HUES64 (cell line): Measurements from ENCODE around the gene ACADS.
"Not testable (repeated sequence)": the region's sequence is repeated elsewhere in the genome, so short reads cannot be mapped to it uniquely, and the experiment has no call there.

Experiments used
- H3K27ac ChIP-seq: 2 replicates; pipeline ENCODE4 v1.7.0; 2013; ENCODE audit warnings: low read depth, low read length, inconsistent platforms
- H3K27me3 ChIP-seq: 2 replicates; pipeline ENCODE4 v1.6.1; 2013; ENCODE audit warnings: mild to moderate bottlenecking, low read length; ENCODE audit not compliant: insufficient read depth
- H3K36me3 ChIP-seq: 2 replicates; pipeline ENCODE4 v1.6.1; 2013; ENCODE audit warnings: mild to moderate bottlenecking, low read length; ENCODE audit not compliant: insufficient read depth
- H3K4me1 ChIP-seq: 2 replicates; pipeline ENCODE4 v1.6.1; 2013; ENCODE audit warnings: mild to moderate bottlenecking, low read length, moderate library complexity; ENCODE audit not compliant: insufficient read depth
- H3K4me3 ChIP-seq: 2 replicates; pipeline ENCODE4 v1.5.1; 2013; ENCODE audit warnings: mild to moderate bottlenecking, low read length, moderate library complexity
- H3K9ac ChIP-seq: 2 replicates; pipeline ENCODE4 v1.6.1; 2013; ENCODE audit warnings: mild to moderate bottlenecking, low read depth, low read length
- H3K9me3 ChIP-seq: 2 replicates; pipeline ENCODE4 v1.6.1; 2013; ENCODE audit warnings: low read depth, low read length; ENCODE audit not compliant: insufficient read depth
- WGBS: fragments of 150-250, 120-280 bp; methylation state at CpG from one replicate; pipeline ENCODE4 v1.1.7; 2013; ENCODE audit warnings: missing lambda C conversion rate; 5-methylcytosine and 5-hydroxymethylcytosine counted together

ACADS gene

DNA sequence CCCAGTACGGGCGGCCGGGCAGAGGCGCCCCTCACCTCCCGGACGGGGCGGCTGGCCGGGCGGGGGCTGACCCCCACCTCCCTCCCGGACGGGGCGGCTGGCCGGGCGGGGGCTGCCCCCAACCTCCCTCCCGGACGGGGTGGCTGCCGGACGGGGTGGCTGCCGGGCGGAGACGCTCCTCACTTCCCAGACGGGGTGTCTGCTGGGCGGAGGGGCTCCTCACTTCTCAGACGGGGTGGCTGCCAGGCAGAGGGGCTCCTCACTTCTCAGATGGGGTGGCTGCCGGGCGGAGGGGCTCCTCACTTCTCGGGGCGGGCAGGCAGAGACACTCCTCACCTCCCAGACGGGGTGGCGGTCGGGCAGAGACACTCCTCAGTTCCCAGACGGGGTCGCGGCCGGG lies 6.6 kb downstream of the ACADS start:
- H3K27ac ChIP-seq, H3K4me3 ChIP-seq, H3K9ac ChIP-seq, H3K9me3 ChIP-seq, H3K4me1 ChIP-seq, H3K27me3 ChIP-seq, H3K36me3 ChIP-seq: not testable (repeated sequence)
- WGBS = 97% methylated on average over 35 of the region's 35 CpGs

DNA sequence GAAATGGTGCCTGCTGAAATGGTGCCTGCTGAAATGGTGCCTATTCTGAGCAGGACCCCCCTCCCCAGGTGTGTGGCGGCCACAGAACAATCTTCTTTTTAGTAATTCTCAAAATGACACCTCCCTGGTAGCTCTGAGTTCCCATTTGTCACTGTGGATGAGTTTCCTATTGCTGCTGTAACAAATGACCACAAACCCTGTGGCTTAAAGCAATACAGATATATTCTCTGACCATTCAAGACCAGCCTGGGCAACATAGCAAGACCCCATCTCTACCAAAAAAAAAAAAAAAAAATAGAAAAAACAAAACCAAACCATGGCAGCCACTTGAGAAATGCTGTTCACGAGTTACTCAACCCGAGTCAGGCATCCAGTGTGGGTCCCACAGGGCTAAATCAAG lies 7.9 kb downstream of the ACADS start:
- Histone ChIP-seq H3K36me3 (0 out of 2 replicates have a peak, but pooled peaks cover 6% of the 10 kb centered on the region), H3K27ac (no peak overlapping the region), H3K27me3 (no peaks in the 10 kb centered on the region), H3K4me1 (no peaks in the 10 kb centered on the region), H3K9me3 (no peaks in the 10 kb centered on the region), H3K9ac (no peak overlapping the region), H3K4me3 (no peak overlapping the region)
- 93% methylated on average over 3 of the region's 3 CpGs for WGBS

- no peak overlapping the region for H3K4me3 ChIP-seq
- H3K4me1 ChIP-seq = no peaks in the 10 kb centered on the region
- H3K36me3 ChIP-seq = 0 out of 2 replicates have a peak, but pooled peaks cover 6% of the 10 kb centered on the region
- no peaks in the 10 kb centered on the region for H3K27me3 ChIP-seq
- WGBS = 96% methylated on average over 10 of the region's 10 CpGs
- H3K27ac ChIP-seq = no peak overlapping the region
- no peak overlapping the region for H3K9ac ChIP-seq
- no peaks in the 10 kb centered on the region for H3K9me3 ChIP-seq
Measured at GRCh38 chr12:120734210-120734609, 8.6 kb downstream of the ACADS start.

DNA sequence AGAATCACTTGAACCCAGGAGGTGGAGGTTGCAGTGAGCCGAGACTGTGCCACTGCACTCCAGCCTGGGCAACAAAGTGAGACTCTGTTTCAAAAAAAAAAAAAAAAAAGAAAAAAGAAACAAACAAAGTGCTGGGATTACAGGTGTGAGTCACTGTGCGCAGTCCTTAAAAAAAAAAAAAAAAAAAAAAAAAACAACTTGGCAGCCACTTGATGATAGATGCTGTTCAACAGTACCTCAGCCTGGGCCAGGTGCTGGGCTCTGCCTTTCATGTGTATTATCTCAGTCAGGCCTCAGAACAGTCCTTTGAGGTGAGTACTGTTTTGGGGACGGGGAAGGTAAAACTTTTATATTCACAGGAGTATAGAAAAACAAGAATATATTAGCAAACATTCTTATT lies 9.6 kb downstream of the ACADS start:
- Histone ChIP-seq H3K27me3 (no peaks in the 10 kb centered on the region), H3K27ac (no peak overlapping the region), H3K4me1 (no peaks in the 10 kb centered on the region), H3K4me3 (no peak overlapping the region), H3K36me3 (0 out of 2 replicates have a peak, but pooled peaks cover 6% of the 10 kb centered on the region), H3K9ac (no peak overlapping the region), H3K9me3 (no peaks in the 10 kb centered on the region)
- 100% methylated on average over 2 of the region's 3 CpGs for WGBS

DNA sequence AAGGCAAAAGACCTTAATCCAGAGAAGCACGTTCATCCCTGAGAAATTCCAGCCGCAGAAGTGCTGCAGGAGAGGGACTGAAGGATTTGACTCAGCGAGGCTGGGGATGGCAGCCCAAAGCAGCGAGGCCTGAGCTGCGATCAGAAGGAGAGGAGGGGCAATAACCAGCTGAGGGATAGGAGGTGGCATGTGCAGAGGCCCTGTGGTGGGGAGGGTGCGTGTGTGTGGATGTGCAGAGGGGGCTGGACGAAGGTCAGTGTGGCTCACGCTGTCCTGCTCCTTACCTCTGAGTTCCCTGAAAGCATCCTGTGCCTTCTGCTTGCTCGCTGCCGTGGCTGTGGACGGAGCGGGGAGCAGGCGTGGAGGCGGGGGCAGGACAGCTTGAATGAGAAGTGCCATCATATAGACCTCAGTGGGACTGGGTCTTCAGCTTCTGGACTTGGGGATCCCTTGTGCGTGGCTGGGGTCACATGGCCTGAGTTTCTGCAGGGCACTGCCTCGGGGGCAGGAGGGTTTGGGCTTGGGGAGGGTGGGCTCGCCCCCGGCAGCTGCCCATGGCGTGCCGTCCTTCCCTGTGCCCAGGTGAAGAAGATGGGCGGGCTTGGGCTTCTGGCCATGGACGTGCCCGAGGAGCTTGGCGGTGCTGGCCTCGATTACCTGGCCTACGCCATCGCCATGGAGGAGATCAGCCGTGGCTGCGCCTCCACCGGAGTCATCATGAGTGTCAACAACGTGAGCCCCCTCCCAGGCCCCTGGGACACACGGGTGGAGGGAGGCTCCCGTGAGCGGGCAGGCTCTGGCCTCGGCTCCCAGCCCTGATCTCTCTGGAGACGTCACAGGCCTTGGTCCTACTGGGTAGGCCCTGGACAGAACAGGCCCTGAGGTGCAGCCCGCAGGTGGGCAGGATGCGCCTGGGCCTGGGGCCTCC lies 11.0 kb downstream of the ACADS start:
- no peaks in the 10 kb centered on the region for H3K27me3 ChIP-seq
- no peaks in the 10 kb centered on the region for H3K4me1 ChIP-seq
- no peak overlapping the region for H3K9ac ChIP-seq
- no peaks in the 10 kb centered on the region for H3K36me3 ChIP-seq
- 91% methylated on average over 38 of the region's 38 CpGs for WGBS
- H3K4me3 ChIP-seq = no peak overlapping the region
- no peak overlapping the region for H3K27ac ChIP-seq
- no peaks in the 10 kb centered on the region for H3K9me3 ChIP-seq

DNA sequence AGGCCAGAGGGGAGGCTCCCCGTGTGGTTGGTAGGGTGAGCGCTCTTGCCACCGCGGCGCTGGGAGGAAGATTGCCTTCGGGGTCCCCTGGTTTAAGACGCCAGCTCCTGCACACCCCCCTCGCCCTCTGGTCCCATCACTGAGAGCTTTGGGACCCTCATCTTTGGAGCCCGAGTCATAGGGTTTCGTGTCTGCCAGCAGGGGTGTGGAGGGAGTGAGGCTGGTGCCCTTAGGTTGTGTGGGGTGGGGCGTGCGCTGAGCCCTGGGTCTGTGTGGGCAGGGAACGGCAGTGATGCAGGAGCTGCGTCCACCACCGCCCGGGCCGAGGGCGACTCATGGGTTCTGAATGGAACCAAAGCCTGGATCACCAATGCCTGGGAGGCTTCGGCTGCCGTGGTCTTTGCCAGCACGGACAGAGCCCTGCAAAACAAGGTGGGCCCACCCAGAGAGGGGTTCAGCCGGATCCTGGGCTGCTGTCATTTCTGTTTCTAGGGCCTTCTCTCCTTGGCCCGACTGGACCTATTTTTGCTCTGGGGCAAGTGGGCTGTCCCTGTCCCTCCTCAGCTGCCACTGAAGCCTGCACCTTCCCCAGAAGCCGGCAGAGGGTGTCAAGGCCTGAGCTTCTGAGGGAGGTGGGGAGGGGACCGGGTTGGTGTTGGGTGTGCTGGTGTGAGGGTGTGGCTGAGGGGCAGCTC lies 12.1 kb downstream of the ACADS start:
- no peaks in the 10 kb centered on the region for H3K36me3 ChIP-seq
- WGBS = 87% methylated on average over 25 of the region's 25 CpGs
- H3K4me1 ChIP-seq = no peaks in the 10 kb centered on the region
- no peak overlapping the region for H3K27ac ChIP-seq
- no peaks in the 10 kb centered on the region for H3K9me3 ChIP-seq
- no peak overlapping the region for H3K4me3 ChIP-seq
- H3K27me3 ChIP-seq = no peaks in the 10 kb centered on the region
- no peak overlapping the region for H3K9ac ChIP-seq

DNA sequence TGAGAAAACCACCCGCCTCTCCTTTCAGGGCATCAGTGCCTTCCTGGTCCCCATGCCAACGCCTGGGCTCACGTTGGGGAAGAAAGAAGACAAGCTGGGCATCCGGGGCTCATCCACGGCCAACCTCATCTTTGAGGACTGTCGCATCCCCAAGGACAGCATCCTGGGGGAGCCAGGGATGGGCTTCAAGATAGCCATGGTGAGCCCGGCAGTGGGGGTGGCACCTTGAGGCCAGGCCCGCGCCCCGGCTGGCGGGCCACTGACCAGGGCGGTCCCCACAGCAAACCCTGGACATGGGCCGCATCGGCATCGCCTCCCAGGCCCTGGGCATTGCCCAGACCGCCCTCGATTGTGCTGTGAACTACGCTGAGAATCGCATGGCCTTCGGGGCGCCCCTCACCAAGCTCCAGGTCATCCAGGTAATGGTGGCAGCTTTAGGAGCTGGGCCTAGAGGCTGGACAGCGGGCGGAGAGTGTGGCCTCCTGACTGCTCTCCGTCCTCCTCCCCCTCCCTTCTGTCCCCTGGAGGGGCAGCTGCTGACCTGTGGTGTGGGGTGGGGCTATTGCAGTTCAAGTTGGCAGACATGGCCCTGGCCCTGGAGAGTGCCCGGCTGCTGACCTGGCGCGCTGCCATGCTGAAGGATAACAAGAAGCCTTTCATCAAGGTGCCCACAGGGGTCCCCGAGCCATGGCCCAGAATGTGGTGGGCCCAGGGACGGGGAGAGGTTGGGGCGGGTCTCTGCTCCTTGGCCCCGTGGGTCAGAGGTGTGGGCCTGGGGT lies 12.8 kb downstream of the ACADS start:
- no peaks in the 10 kb centered on the region for H3K4me1 ChIP-seq
- whole genome bisulfite sequencing = 88% methylated on average over 30 of the region's 31 CpGs
- no peak overlapping the region for H3K27ac ChIP-seq
- H3K9me3 ChIP-seq = no peaks in the 10 kb centered on the region
- no peak overlapping the region for H3K4me3 ChIP-seq
- no peak overlapping the region for H3K9ac ChIP-seq
- no peaks in the 10 kb centered on the region for H3K27me3 ChIP-seq
- H3K36me3 ChIP-seq = no peaks in the 10 kb centered on the region

- Histone ChIP-seq H3K4me3 (no peak overlapping the region), H3K27ac (no peak overlapping the region), H3K9ac (no peak overlapping the region), H3K36me3 (no peaks in the 10 kb centered on the region), H3K4me1 (no peaks in the 10 kb centered on the region), H3K9me3 (no peaks in the 10 kb centered on the region), H3K27me3 (no peaks in the 10 kb centered on the region)
- 95% methylated on average over 38 of the region's 38 CpGs for WGBS
Measured at GRCh38 chr12:120739031-120739762, 13.6 kb downstream of the ACADS start.

GRCh38 chr12:120739821-120740613 lies 14.4 kb downstream of the ACADS start:
- no peak overlapping the region for H3K4me3 ChIP-seq
- H3K27me3 ChIP-seq = no peaks in the 10 kb centered on the region
- no peaks in the 10 kb centered on the region for H3K4me1 ChIP-seq
- no peak overlapping the region for H3K9ac ChIP-seq
- H3K27ac ChIP-seq = no peak overlapping the region
- 90% methylated on average over 16 of the region's 16 CpGs for WGBS
- H3K9me3 ChIP-seq = no peaks in the 10 kb centered on the region
- H3K36me3 ChIP-seq = no peaks in the 10 kb centered on the region

DNA sequence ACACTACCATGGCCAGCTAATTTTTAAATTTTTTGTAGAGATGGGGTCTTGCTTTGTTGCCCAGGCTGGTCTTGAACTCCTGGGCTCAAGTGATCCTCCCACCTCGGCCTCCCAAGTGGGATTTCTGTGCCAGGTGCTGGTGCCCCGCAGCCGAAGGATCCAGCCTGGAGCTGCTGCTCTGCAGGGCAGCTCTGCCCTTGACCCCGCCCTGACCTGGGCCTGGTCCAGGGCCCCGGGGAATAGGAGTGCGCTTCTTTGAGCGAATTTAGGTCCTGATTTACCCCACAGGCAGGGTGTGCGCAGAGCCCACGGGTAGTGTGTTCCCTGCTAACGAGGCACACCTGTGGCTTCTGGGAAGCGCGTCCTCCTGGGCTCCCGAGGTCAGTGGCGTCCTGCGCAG lies 15.2 kb downstream of the ACADS start:
- Histone ChIP-seq H3K27ac (no peak overlapping the region), H3K27me3 (no peaks in the 10 kb centered on the region)
- 95% methylated on average over 15 of the region's 15 CpGs for WGBS

More for the DNA sequence above, 15.2 kb downstream of the ACADS start:
- H3K36me3 ChIP-seq = no peaks in the 10 kb centered on the region
- H3K4me3 ChIP-seq = no peak overlapping the region
- H3K9ac ChIP-seq = no peak overlapping the region
- no peaks in the 10 kb centered on the region for H3K4me1 ChIP-seq
- H3K9me3 ChIP-seq = no peaks in the 10 kb centered on the region
